GM23338 (cell line): ENCODE results near the gene TCTN3. TPM values are rescaled to one million over a fixed set of nuclear protein-coding genes. Genes with fewer than 3 reads are reported as not detected.
"Not testable (repeated sequence)": the region's sequence is repeated elsewhere in the genome, so short reads cannot be mapped to it uniquely, and the experiment has no call there.

Experiments
- ATAC-seq: fragments of 200-7000 bp; cut with Tn5 transposase; 3 replicates; pipeline ENCODE4 v1.9.1; 2020
- DNase-seq: peaks from one replicate; pipeline ENCODE4 v3.0.0-alpha.2; 2015; ENCODE audit warnings: low spot score
- H2AFZ ChIP-seq: fragments of 200-600 bp; sonication (generic); 2 replicates; pipeline ENCODE4 v1.8.0; 2016; ENCODE audit warnings: antibody characterized with exemption, mild to moderate bottlenecking, moderate library complexity
- H3F3A ChIP-seq: fragments of 200-600 bp; sonication (generic); replicated peaks from 2 replicates; pipeline ENCODE4 v1.8.0; 2017; ENCODE audit warnings: antibody characterized with exemption, mixed run types, low read depth
- H3K27ac ChIP-seq: fragments of 200-600 bp; sonication (generic); 2 replicates; pipeline ENCODE4 v1.6.1; 2016; ENCODE audit warnings: low read depth
- H3K27me3 ChIP-seq: fragments of 200-600 bp; sonication (generic); 2 replicates; pipeline ENCODE4 v1.8.0; 2016; ENCODE audit warnings: mild to moderate bottlenecking, mixed run types, moderate library complexity; ENCODE audit not compliant: insufficient read depth
- H3K36me3 ChIP-seq: fragments of 200-600 bp; sonication (generic); 2 replicates; pipeline ENCODE4 v1.8.0; 2016; ENCODE audit warnings: mild to moderate bottlenecking; ENCODE audit not compliant: insufficient read depth
- H3K4me1 ChIP-seq: fragments of 200-600 bp; sonication (generic); 2 replicates; pipeline ENCODE4 v1.8.0; 2016; ENCODE audit warnings: mild to moderate bottlenecking, moderate library complexity; ENCODE audit not compliant: insufficient read depth
- H3K4me2 ChIP-seq: fragments of 200-600 bp; sonication (generic); 2 replicates; pipeline ENCODE4 v1.7.1; 2017; ENCODE audit warnings: mixed run types
- H3K4me3 ChIP-seq: fragments of 200-600 bp; sonication (generic); 2 replicates; pipeline ENCODE4 v1.6.1; 2016; ENCODE audit warnings: mixed run types
- H3K79me2 ChIP-seq: fragments of 200-600 bp; sonication (generic); replicated peaks from 2 replicates; pipeline ENCODE4 v1.8.0; 2017; ENCODE audit warnings: mild to moderate bottlenecking; ENCODE audit not compliant: insufficient read depth
- H3K9me2 ChIP-seq: fragments of 200-600 bp; sonication (generic); 2 replicates; pipeline ENCODE4 v1.8.0; 2017; ENCODE audit not compliant: insufficient read depth
- H4K20me1 ChIP-seq: fragments of 200-600 bp; sonication (generic); replicated peaks from 2 replicates; pipeline ENCODE4 v1.8.0; 2017; ENCODE audit warnings: mild to moderate bottlenecking; ENCODE audit not compliant: insufficient read depth
- H3K27ac Mint-ChIP-seq: 2 replicates; pipeline ENCODE4 v1.8.0; 2020; ENCODE audit warnings: inconsistent platforms, mild to moderate bottlenecking, moderate library complexity, mixed read lengths
- H3K27me3 Mint-ChIP-seq: 3 replicates; pipeline ENCODE4 v1.8.0; 2022; ENCODE audit warnings: low read depth, mild to moderate bottlenecking, moderate library complexity, mixed read lengths, inconsistent platforms; ENCODE audit not compliant: insufficient read depth, poor library complexity
- H3K36me3 Mint-ChIP-seq: 3 replicates; pipeline ENCODE4 v1.8.0; 2021; ENCODE audit warnings: low read depth, mild to moderate bottlenecking, inconsistent platforms, moderate library complexity, mixed read lengths
- H3K4me1 Mint-ChIP-seq: 3 replicates; pipeline ENCODE4 v1.8.0; 2020; ENCODE audit warnings: mild to moderate bottlenecking, inconsistent platforms, mixed read lengths
- H3K4me3 Mint-ChIP-seq: 3 replicates; pipeline ENCODE4 v1.8.0; 2021; ENCODE audit warnings: moderate library complexity, mild to moderate bottlenecking, inconsistent platforms, mixed read lengths
- H3K9me3 Mint-ChIP-seq: 3 replicates; pipeline ENCODE4 v1.8.0; 2020; ENCODE audit warnings: moderate library complexity, mild to moderate bottlenecking, inconsistent platforms, mixed read lengths
- EZH2 ChIP-seq: fragments of 200-600 bp; sonication (generic); IDR thresholded peaks from one replicate; pipeline ENCODE4 v1.8.0; 2017; ENCODE audit warnings: antibody characterized with exemption, mild to moderate bottlenecking, low read depth; ENCODE audit not compliant: unreplicated experiment
- STAT1 ChIP-seq: IDR thresholded peaks from one replicate; pipeline ENCODE4 v1.6.1; 2016; ENCODE audit warnings: antibody characterized with exemption; ENCODE audit not compliant: unreplicated experiment
- ZNF462 ChIP-seq: fragments of 250-450 bp; sonication (Bioruptor Pico); IDR thresholded peaks from 2 replicates; pipeline ENCODE4 v1.5.0; 2020; ENCODE audit warnings: mild to moderate bottlenecking, moderate library complexity
- polyA plus RNA-seq: library from polyadenylated mRNA; unstranded; fragments of >200 nt; fragmentation: Nextera tagmentation; extraction: Ambion mirVana; gene quantifications from 2 replicates; pipeline ENCODE4 v1.2.1, GENCODE V29; 2016
- total RNA-seq: library from RNA; depleted of rRNA; stranded (reverse); fragments of >200 nt; shearing (Covaris generic); gene quantifications from 2 replicates; pipeline ENCODE4 v1.2.3, GENCODE V29; 2014

The TCTN3 gene
- total and polyA plus RNA-seq, 2 experiments from 2014 or later = 29.7 to 32.4 TPM

GRCh38 chr10:95626500-95626899, 67.2 kb downstream of the TCTN3 start:
- Histone ChIP-seq H3F3A (0 out of 2 replicates have a peak, but pooled peaks cover 2% of the 10 kb centered on the region), H3K4me3 (no peak overlapping the region), H3K79me2 (no peaks in the 10 kb centered on the region), H3K4me1 (no peaks in the 10 kb centered on the region), H3K9me2 (no peaks in the 10 kb centered on the region), H3K27ac (no peak overlapping the region; the same call in 1 of the 2 replicates), H3K4me2 (no peak overlapping the region), H3K36me3 (peaks cover 36% of the 10 kb centered on the region; the same call in 1 of the 2 replicates), H2AFZ (no peak overlapping the region), H3K27me3 (no peaks in the 10 kb centered on the region), H4K20me1 (peaks cover 20% of the 10 kb centered on the region; the same call in 1 of the 2 replicates)
- no peak for DNase-seq
- Mint-ChIP-seq H3K4me3 (no peak overlapping the region), H3K27me3 (no peaks in the 10 kb centered on the region), H3K27ac (no peak overlapping the region), H3K4me1 (no peaks in the 10 kb centered on the region), H3K9me3 (no peaks in the 10 kb centered on the region), H3K36me3 (peaks cover 56% of the 10 kb centered on the region; the same call in 2 of the 3 replicates)
- no peak for TF ChIP-seq ZNF462
- TF ChIP-seq EZH2 = no peak
- no peak for TF ChIP-seq STAT1
- ATAC-seq = no peak

- H3K27ac Mint-ChIP-seq, H3F3A ChIP-seq, H3K9me3 Mint-ChIP-seq, H3K79me2 ChIP-seq, ATAC-seq, H3K27ac ChIP-seq, H3K27me3 ChIP-seq, H3K27me3 Mint-ChIP-seq, H3K4me1 ChIP-seq, H3K9me2 ChIP-seq, H4K20me1 ChIP-seq, H3K4me1 Mint-ChIP-seq, H2AFZ ChIP-seq, DNase-seq, H3K4me3 ChIP-seq, H3K4me3 Mint-ChIP-seq, H3K4me2 ChIP-seq: not testable (repeated sequence)
- peaks cover 74% of the 10 kb centered on the region for H3K36me3 Mint-ChIP-seq
- H3K36me3 ChIP-seq = peaks cover 38% of the 10 kb centered on the region
Measured at GRCh38 chr10:95620415-95620814, 73.3 kb downstream of the TCTN3 start.
